ENCODE data around the gene USP40.

DNA sequence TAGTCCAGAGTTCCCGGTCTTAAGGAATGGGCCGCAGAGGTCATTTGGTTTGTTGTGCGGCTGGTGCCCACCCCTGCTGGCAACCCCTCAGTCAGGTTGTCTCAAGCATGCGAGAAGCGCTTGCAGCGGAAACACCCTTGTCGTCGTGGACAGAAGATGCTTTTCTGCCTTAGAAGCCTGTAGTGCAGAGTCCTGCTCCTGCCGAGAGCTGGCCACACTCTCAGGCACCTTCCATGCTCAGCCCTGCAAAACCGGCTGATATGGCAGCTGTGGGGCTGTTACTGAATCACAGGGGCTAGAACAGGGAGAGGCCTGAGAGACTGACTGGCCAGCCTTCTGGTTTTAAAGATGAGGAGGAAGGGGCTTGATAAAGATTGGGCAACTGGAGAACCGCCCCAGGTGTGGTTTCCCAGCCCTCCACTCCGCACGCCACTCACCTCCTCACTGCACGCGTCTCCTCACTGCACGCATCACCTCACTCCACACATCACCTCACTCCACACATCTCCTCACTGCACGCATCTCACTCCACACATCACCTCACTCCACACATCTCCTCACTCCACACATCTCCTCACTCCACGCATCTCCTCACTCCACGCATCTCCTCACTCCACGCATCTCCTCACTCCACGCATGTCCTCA is 103.6 kb downstream of the USP40 start:
- TF ChIP-seq CTCF (conservative IDR thresholded peaks at IDR 0.05; ENCODE audit: low read length) (no peak), EZH2phosphoT487 (IDR thresholded peaks at IDR 0.05; ENCODE audit: borderline replicate concordance, low read depth, low read length) (no peak)
